HG03064 (cell line): ENCODE measurements around the gene KRT12.

Experiments
- ATAC-seq: cut with Tn5 transposase; IDR thresholded peaks from one replicate; pipeline ENCODE4 v1.9.1; 2021; ENCODE audit warnings: low read depth; ENCODE audit not compliant: unreplicated experiment

The KRT12 gene

DNA sequence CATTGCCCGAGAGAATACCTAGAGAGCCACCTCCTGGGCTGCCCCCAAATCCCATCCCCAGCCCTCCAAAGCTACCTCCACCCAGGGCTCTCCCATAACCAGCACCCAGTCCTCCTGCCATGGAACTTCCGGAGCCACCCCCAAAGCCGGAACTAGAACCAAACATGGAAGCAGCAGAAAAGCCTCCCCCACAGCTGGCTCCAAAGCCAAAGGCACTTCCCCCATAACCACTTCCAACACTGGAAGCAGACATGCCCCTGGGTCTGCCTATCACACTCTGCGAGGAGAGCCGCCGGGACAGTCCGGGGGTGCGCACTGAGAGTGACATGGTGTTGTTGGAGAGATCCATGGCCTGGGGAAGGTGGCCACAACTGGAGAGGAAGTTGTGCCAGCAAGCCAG is at the start of gene KRT12:
Gene KRT12, minus strand, starts transcription at position 386 of the 400 bp plus-strand sequence. Its CDS starts 37 bp downstream, at position 349.
- ATAC-seq, result no peak

DNA sequence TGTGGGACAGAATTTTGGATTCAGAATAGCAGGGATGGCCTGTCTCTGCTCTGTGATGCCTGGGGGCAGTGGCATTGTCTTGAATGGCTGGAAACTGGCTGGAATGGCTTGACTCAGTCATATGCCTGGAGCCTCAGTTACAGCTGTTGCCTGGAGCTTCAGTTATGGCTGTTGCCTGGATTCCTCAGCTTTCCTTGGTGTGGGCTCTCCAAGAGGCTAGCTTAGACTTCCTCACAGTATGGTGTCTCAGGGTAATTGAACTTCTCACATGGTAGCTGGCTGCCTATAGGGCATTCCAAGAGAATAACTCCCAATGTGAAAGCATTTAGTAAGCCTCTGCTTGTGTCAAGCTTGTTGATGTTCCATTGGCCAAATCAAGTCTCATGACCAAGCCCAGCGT is 49.3 kb upstream of the KRT12 start:
- ATAC-seq, result no peak

DNA sequence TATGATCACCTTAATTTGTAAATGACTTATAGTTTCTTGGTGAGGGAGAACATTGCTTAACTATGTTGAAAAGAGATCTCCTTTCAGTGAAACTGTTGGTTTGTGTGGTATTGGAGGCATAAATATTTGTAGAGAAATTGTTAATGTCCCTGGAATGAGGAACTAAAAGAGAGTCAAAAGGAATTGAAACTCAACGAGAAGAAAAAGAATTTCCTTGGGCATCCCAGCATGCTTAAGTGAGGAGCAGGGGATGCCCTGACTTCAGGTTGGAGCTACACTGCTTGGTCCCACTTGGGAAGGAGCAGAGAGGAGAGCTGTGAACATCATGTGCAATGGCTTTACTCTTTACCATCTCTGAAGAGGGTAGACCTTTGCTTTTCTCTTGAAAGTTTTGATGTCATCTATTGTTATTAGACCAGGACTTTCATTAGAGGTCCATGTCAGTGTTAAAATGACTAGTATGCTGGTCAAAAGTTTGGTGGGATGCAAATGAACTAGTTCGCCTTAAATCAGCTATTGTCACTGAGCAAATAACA is 48.8 kb upstream of the KRT12 start:
- ATAC-seq, result no peak

DNA sequence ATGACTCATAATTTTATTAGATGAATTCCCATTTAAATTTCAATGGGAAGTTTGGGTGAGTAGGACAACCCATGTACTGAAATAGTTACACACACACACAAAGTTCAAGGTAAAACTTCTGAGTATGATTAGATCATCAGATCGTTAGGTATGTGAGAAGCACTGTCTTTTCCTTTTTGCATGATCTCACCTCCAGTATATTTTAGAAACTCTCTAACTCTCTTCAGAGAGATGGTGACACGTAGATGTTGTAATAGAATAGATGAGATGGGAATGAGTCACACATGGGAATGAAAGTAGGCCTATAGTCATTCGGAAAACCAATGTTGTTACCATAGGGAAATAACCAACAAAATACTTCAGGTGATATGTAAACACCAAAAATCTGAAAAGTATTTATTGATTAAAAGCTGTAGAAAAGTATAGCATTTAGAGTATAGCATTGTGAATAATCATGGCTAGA is 48.2 kb upstream of the KRT12 start:
- no peak for ATAC-seq

DNA sequence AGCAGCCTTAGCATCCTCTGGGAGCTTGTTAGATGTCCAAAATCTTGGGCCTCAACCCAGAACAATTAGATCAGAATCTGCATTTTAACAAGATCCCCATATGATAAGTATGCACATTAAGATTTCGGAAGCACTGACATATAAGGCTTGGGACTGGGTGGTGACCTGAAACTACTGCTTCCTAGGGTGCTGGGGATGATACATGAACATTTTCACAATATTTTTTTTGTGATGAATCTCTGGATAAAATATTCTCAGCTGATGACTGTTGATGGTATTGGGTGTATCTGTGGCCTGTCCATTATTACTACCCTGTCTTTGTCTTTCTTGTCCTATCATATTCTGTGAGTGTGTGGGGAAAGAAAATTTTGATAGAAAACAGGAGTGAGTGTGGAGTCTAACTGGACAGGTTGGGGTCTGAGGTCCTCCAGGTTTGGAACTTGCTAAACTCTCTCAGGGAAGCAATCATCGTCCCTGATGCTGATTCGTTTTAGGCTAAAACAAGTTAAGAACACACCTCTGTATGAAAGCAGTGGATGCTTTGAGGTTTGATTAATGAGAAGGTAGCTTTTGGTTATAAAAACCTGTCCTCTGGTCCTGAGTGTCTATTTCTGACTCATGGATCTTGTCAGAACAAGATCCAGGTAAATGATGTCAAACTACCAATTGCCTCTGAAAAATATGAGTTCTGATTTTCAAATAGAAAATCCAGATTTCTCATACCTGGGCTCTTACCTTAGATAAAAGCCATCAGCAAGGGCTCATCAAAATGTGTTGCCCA is 47.2 kb upstream of the KRT12 start:
- no peak for ATAC-seq

DNA sequence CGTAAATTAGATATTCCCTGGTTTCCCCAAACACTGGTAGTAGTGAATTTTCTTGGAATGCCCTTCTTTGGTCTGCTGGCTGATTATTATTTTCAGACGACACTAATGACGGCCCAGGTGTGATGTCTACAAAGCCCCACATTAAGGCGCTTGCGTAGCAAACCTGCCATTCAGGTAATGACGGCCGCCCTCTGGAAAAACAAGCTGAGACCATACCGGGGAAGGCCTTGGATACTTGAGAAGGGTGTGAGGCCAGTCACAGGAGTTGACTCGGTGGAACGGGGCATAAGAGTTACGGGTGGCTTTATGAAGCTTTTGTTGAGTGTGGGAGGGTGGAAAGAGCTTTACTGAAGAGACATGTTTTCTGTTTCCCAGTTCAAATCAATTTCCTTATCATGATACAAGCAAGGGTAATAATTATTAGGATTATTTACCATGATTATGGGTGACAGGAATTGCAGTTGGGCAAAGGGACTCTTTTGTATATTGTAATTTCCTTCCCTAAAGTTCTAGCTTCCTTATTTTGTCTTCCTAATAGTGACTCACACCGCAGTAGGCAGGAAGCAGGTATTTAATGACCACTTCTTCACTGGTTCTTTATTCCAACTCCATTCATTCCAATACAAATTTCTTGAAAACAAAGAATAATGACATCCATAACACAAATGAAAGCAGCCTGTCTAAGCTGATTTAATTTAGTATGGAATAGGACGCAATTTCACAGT is 45.6 kb upstream of the KRT12 start:
- no peak for ATAC-seq

DNA sequence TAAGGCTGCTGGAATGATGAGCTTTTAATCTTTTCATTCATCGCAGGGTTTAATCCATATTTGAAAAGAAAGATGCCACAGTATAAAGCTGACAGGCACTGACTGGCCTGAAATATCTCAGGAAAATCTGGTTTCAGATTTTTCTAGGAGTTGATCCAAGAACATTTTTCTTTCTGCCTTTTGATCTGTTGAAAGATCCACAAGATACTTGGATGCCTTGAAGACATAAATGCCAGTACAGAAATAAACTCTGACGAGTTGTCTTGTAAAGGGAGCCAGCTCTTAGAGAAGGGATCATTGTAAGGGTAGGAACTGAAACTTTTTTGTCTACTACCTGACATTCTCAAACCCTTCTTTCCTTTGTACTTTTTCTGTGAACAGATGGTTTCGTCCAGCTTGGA is 43.4 kb upstream of the KRT12 start:
- ATAC-seq, result no peak

- no peak for ATAC-seq
Measured at GRCh38 chr17:40909755-40910154, 42.7 kb upstream of the KRT12 start.

DNA sequence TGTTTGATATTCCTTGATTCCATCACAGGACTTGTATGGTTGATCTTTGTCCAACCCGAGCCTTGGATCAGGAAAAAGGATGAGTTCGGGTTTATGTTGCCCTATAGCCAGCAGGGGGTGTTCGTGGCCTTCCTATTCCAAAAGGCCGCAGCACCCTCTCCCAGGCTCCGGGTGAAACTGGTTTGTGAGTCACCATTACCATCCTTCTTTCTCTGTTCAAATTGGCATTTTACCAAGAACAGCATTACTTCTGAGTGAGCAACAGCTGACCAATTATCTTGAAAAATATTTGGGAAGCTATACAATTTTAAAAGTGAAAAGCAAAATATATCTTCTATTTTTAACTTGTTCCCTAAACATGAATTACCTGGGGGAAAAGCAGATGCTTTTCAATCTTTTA is 42.3 kb upstream of the KRT12 start:
- ATAC-seq, result no peak

DNA sequence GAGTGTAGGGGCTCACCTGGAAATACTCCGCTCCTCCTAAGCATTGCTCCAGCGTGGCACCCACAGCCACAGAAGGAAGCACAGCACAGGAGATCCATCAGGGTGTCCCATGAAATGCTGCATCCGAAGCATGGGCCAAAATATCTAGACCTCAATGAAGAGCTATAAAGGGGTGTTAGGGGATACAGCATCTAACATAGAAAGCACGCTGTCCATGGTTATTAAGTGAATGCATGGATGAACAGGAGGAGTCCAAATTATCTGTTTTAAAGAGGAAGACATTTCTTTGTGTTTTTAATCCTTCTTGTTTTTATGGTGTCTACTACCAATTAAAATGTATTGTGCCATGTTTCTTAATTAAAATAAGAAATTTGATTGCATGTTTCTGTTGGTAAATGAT is 39.6 kb upstream of the KRT12 start:
- no peak for ATAC-seq

DNA sequence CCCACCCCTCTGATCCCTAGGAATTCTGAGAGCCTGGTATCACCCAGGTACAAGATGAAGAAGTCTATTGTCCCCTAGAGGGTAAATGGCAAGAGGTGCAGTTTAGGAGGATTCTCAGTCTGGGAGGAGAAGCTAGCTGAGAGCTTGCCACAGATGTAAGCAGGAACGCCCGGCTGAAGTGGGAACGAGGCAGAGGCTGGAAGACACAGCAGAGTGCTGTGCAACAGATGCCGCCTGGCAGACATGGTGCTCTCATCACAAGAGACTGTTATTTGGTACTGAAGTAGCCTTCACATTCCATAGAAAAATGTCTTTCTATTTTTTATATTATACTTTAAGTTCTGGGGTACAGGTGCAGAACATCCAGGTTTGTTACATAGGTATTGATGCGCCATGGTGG is 38.3 kb upstream of the KRT12 start:
- no peak for ATAC-seq

DNA sequence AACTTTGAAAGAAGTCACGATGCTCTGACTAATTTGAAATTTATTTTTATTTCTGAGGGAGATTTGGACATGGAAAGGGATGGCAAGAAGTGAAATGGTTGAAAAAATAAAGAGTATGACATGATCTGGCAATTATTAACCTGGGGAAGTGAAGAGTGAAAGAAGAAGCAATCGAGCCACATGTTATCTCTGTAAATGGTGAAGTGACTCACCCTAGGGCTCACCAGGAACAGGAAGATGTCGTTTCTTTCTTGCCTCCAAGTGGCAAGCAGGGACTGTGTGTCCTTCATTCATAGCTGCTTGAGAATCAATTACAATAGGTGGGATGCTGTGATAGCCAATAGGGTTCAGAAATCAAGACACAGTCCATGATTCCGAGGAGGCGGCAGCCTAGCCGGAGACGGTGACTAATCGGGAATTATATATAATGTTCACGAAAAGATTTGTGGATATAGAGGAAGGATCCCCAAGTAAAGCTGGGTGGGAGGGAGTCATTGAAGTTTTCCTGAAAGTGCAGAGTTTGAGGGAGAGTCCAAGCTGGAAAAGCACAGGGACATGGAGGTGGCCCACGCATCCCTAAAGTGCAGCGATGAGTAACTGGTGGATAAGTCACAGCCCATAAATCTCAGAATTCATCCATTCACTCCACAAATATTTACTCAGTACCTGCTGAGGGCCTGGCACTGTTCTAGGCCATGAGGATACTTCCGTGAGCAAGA is 36.3 kb upstream of the KRT12 start:
- ATAC-seq, result no peak

- ATAC-seq, result no peak
Measured at GRCh38 chr17:40902498-40902897, 35.5 kb upstream of the KRT12 start.

DNA sequence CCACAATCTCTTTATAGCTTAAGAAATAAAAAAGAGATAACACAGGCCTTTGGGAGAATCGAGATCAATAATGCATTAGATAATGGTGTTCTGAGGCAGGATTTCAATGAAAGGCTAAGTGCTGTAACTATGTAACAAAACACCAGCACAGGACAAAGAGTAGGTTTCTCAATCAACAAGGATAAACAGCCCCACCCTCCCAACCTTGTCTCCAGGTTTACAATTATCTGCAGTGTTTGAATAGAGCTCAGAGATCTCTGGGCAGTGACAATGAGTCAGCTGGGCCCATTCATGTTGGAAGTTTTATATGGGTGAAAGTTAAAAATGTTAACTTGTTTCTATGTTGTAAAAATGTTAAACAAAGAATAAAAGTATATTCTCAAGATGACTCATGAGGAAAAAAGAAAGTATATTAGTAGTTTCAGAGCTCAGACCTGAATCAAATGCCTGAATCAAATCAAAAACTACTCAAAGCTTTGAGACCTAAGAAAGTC is 35.0 kb upstream of the KRT12 start:
- ATAC-seq, result no peak

GRCh38 chr17:40900809-40901356 is 33.9 kb upstream of the KRT12 start:
- no peak for ATAC-seq

DNA sequence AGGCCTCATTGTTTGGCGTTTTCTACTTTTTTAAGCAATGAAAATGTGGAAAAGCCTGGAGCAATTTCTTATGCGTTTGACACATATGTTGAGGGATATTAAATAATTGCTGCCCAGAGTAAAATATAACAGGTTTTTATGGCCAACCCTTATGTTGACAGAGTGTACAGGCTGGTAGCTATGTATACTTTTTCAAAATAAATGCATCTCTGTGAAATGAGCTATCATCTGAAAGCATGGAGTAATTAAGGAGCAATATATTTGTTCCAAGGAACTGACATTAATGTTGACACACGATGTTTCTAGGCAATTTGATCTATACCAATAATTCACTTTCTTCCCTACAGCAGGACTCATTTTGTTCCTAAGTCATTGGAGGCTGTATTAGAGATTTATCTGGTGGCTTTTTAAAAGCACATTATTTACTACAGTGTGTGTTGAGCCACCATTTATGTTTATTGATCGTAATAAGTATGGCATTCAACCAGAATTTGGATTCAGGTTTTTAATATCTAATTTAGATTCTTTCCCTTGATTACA is 30.0 kb upstream of the KRT12 start:
- no peak for ATAC-seq

GRCh38 chr17:40895106-40895730 is 28.2 kb upstream of the KRT12 start:
- no peak for ATAC-seq

DNA sequence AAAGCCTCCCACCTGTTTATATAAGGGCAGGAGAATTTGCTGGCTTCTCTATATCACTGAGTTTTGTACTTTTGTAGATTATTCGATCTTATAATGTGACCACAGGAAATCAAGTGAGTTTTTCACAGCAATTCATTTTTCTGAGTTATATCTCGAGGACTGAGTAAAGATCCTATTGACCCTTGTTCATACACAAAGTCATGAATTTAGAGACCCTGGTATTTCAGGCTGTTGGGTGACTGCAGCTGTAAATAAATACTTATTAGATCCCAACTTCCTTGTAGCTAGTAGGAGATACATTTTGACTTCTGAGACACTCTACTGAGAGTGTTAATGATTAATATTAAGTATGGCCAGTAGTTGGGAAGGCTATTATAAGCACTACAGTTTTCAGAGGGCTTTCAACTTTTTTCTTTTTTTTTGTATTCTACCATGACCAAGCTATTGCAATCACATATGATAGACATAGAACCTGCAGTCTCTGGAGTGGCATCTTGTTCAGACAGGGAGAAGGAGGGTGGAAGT is 21.2 kb upstream of the KRT12 start:
- ATAC-seq, result no peak

DNA sequence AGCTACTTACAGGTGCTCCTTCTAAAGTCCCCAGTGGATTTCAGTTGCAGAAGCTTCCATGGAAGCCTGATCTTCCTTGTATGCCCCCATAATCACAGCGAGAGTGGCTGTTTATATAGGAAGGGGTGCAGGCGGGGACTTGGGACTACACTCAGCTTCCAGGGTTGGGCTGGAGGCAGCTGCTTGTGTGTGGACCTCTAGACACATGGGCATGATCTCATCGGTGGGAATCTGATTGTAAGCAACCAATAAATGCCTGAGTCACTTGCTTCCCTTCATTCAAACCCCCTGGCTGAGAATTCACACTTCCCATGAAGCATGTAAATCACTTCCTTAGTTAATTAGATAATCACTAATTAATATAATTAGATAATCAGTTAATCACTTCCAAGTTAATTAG is 19.1 kb upstream of the KRT12 start:
- no peak for ATAC-seq
